DOHH2 (cell line): ENCODE measurements around the gene GPRC5B.

Experiments
- CTCF ChIP-seq: fragments of 200-600 bp; sonication (generic); IDR thresholded peaks from one replicate; pipeline ENCODE4 v1.5.1; 2014; ENCODE audit warnings: antibody characterized with exemption, mild to moderate bottlenecking, low read depth, low read length; ENCODE audit not compliant: poor library complexity, severe bottlenecking
- EZH2phosphoT487 ChIP-seq: fragments of 200-600 bp; sonication (generic); IDR thresholded peaks from 2 replicates; pipeline ENCODE4 v1.6.1; 2017; ENCODE audit warnings: borderline replicate concordance, mild to moderate bottlenecking, antibody characterized with exemption, low read length, moderate library complexity, mixed read lengths

- TF ChIP-seq CTCF = no peak
- TF ChIP-seq EZH2phosphoT487 = no peak
These were observed 26.2 kb downstream of the GPRC5B start for GRCh38 chr16:19858340-19859018.
